Panc1 (cell line): ENCODE results near the gene MSRB1.

ENCODE experiments used
- POLR2AphosphoS5 ChIP-seq: IDR thresholded peaks from 2 replicates; pipeline ENCODE4 v1.6.1; 2012; ENCODE audit warnings: mild to moderate bottlenecking, low read depth, low read length, moderate library complexity
- TF ChIP-seq, protein P1 (sequence below): fragments of 450-650 bp; IDR thresholded peaks from 2 replicates; pipeline ENCODE4 v1.5.1; 2017; ENCODE audit warnings: mild to moderate bottlenecking
- TF ChIP-seq, protein P2 (sequence below), 2 experiments: IDR thresholded peaks; 2 replicates each; pipeline ENCODE4 v1.6.1; 2011 to 2012; ENCODE audit warnings: low read depth in 2 of 2, control low read depth in 1 of 2, low read length in 1 of 2, mild to moderate bottlenecking in 1 of 2, moderate library complexity in 1 of 2; ENCODE audit not compliant: insufficient read depth in 1 of 2

DNA sequence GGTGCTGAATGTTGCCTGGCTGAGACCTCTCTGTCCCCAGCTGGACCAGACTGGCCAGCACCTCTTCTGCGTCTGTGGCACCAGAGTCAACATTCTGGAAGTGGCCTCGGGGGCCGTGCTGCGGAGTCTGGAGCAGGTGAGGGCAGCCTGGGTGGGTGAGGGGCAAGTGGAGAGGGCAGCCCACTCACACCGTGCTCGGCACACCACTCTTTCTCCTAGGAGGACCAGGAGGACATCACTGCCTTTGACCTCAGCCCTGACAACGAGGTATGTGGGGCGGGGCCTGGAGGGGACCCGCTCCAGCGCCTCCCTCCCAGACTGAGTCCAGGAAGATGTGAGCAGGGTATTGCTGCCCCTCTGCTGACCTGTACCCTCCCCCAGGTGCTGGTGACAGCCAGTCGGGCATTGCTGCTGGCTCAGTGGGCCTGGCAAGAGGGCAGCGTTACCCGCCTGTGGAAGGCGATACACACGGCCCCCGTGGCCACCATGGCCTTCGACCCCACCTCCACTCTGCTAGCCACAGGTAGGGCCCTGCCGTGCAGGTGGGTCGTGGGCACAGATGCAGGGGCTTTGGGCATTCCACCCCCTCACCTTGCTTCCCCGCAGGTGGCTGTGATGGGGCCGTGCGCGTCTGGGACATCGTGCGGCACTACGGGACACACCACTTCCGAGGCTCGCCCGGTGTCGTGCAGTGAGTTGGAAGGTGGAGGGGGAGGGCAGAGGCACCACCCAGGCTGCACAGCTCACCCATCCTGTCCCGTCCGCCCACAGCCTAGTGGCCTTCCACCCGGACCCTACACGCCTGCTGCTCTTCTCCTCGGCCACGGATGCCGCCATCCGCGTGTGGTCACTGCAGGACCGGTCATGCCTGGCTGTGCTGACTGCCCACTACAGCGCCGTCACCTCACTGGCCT lies 31.4 kb upstream of the MSRB1 start:
- TF ChIP-seq POLR2AphosphoS5 = no peak
- TF ChIP-seq, protein P1, sequence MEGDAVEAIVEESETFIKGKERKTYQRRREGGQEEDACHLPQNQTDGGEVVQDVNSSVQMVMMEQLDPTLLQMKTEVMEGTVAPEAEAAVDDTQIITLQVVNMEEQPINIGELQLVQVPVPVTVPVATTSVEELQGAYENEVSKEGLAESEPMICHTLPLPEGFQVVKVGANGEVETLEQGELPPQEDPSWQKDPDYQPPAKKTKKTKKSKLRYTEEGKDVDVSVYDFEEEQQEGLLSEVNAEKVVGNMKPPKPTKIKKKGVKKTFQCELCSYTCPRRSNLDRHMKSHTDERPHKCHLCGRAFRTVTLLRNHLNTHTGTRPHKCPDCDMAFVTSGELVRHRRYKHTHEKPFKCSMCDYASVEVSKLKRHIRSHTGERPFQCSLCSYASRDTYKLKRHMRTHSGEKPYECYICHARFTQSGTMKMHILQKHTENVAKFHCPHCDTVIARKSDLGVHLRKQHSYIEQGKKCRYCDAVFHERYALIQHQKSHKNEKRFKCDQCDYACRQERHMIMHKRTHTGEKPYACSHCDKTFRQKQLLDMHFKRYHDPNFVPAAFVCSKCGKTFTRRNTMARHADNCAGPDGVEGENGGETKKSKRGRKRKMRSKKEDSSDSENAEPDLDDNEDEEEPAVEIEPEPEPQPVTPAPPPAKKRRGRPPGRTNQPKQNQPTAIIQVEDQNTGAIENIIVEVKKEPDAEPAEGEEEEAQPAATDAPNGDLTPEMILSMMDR = no peak
- TF ChIP-seq, protein P2, sequence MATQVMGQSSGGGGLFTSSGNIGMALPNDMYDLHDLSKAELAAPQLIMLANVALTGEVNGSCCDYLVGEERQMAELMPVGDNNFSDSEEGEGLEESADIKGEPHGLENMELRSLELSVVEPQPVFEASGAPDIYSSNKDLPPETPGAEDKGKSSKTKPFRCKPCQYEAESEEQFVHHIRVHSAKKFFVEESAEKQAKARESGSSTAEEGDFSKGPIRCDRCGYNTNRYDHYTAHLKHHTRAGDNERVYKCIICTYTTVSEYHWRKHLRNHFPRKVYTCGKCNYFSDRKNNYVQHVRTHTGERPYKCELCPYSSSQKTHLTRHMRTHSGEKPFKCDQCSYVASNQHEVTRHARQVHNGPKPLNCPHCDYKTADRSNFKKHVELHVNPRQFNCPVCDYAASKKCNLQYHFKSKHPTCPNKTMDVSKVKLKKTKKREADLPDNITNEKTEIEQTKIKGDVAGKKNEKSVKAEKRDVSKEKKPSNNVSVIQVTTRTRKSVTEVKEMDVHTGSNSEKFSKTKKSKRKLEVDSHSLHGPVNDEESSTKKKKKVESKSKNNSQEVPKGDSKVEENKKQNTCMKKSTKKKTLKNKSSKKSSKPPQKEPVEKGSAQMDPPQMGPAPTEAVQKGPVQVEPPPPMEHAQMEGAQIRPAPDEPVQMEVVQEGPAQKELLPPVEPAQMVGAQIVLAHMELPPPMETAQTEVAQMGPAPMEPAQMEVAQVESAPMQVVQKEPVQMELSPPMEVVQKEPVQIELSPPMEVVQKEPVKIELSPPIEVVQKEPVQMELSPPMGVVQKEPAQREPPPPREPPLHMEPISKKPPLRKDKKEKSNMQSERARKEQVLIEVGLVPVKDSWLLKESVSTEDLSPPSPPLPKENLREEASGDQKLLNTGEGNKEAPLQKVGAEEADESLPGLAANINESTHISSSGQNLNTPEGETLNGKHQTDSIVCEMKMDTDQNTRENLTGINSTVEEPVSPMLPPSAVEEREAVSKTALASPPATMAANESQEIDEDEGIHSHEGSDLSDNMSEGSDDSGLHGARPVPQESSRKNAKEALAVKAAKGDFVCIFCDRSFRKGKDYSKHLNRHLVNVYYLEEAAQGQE (IDR thresholded peaks at IDR 0.05; ENCODE audit: insufficient read depth in 1 of 2, low read depth in 2 of 2, low read length in 1 of 2) = no peak
